HEK293 (cell line): Measurements from ENCODE around the gene IGSF21.

Experiments used
- CTCF ChIP-seq: fragments of 450-650 bp; formaldehyde crosslinking; IDR thresholded peaks from 2 replicates; pipeline ENCODE4 v1.5.1; 2016; ENCODE audit warnings: missing biosample characterization, missing genetic modification characterization
- KLF9 ChIP-seq: fragments of 450-650 bp; formaldehyde crosslinking; IDR thresholded peaks from 2 replicates; pipeline ENCODE4 v1.5.1; 2016; ENCODE audit warnings: missing biosample characterization, missing genetic modification characterization, low read depth
- ZNF416 ChIP-seq: fragments of 450-650 bp; formaldehyde crosslinking; IDR thresholded peaks from 2 replicates; pipeline ENCODE4 v1.5.1; 2016; ENCODE audit warnings: missing biosample characterization, missing genetic modification characterization

- TF ChIP-seq CTCF (tag by site-specific recombination): no peak
- no peak for TF ChIP-seq KLF9 (tag by site-specific recombination)
- TF ChIP-seq ZNF416 (tag by site-specific recombination): no peak
Observed at GRCh38 chr1:18340787-18341186, 233.2 kb downstream of the IGSF21 start.
